Ishikawa (cell line): ENCODE measurements around the gene ZNF408.

Experiments used
- CEBPB ChIP-seq: IDR thresholded peaks from 2 replicates; pipeline ENCODE4 v1.6.1; 2012
- CREB1 ChIP-seq: IDR thresholded peaks from 2 replicates; pipeline ENCODE4 v1.6.1; 2012; ENCODE audit warnings: low read depth
- EGR1 ChIP-seq: IDR thresholded peaks from 2 replicates; pipeline ENCODE4 v1.6.1; 2012
- EP300 ChIP-seq: IDR thresholded peaks from 2 replicates; pipeline ENCODE4 v1.6.1; 2012; ENCODE audit warnings: borderline replicate concordance
- FOXM1 ChIP-seq: IDR thresholded peaks from 2 replicates; pipeline ENCODE4 v1.6.1; 2012; ENCODE audit warnings: low read depth, borderline replicate concordance
- NFIC ChIP-seq: IDR thresholded peaks from 2 replicates; pipeline ENCODE4 v1.6.1; 2012
- RAD21 ChIP-seq: IDR thresholded peaks from 2 replicates; pipeline ENCODE4 v1.6.1; 2012; ENCODE audit warnings: low read depth
- TAF1 ChIP-seq: IDR thresholded peaks from 2 replicates; pipeline ENCODE4 v1.6.1; 2012; ENCODE audit warnings: low read depth, mild to moderate bottlenecking
- TCF12 ChIP-seq: IDR thresholded peaks from 2 replicates; pipeline ENCODE4 v1.6.1; 2012; ENCODE audit warnings: low read depth
- TEAD4 ChIP-seq: IDR thresholded peaks from 2 replicates; pipeline ENCODE4 v1.6.1; 2012
- YY1 ChIP-seq: IDR thresholded peaks from 2 replicates; pipeline ENCODE4 v1.6.1; 2012; ENCODE audit warnings: low read depth
- ZBTB7A ChIP-seq: IDR thresholded peaks from 2 replicates; pipeline ENCODE4 v1.6.1; 2012; ENCODE audit warnings: low read depth
- TF ChIP-seq, protein P1 (sequence below): IDR thresholded peaks from 2 replicates; pipeline ENCODE4 v1.6.1; 2012
- TF ChIP-seq, protein P2 (sequence below): IDR thresholded peaks from 2 replicates; pipeline ENCODE4 v1.6.1; 2012; ENCODE audit warnings: low read depth, mild to moderate bottlenecking
- TF ChIP-seq, protein P3 (sequence below): IDR thresholded peaks from 2 replicates; pipeline ENCODE4 v1.6.1; 2012

The ZNF408 gene

DNA sequence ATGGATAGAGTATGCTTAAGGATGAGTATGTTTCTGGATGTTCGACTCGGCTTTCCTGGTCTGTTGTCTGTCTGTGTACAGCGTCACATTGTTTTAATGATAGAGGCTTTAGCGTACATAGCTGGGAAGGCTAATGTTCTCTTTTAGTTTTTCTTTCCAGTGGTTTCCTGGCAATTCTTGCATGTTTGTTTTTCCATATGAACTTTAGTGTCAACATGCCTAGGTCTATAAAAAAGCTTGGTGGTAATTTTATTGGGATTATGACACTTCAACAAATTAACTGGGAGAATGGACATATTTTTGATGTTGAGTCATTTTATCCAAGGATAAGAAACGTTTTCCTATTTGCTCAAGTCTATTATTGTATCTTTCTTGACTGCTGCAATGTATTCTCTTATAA, 35.8 kb downstream of the ZNF408 start:
- TF ChIP-seq ZBTB7A, result no peak
- TF ChIP-seq YY1, result no peak
- TF ChIP-seq CEBPB, result no peak
- no peak for TF ChIP-seq TAF1
- no peak for TF ChIP-seq TCF12
- TF ChIP-seq TEAD4, result no peak
- no peak for TF ChIP-seq EP300
- TF ChIP-seq, protein P1, sequence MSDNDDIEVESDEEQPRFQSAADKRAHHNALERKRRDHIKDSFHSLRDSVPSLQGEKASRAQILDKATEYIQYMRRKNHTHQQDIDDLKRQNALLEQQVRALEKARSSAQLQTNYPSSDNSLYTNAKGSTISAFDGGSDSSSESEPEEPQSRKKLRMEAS, result no peak
- TF ChIP-seq, protein P2, sequence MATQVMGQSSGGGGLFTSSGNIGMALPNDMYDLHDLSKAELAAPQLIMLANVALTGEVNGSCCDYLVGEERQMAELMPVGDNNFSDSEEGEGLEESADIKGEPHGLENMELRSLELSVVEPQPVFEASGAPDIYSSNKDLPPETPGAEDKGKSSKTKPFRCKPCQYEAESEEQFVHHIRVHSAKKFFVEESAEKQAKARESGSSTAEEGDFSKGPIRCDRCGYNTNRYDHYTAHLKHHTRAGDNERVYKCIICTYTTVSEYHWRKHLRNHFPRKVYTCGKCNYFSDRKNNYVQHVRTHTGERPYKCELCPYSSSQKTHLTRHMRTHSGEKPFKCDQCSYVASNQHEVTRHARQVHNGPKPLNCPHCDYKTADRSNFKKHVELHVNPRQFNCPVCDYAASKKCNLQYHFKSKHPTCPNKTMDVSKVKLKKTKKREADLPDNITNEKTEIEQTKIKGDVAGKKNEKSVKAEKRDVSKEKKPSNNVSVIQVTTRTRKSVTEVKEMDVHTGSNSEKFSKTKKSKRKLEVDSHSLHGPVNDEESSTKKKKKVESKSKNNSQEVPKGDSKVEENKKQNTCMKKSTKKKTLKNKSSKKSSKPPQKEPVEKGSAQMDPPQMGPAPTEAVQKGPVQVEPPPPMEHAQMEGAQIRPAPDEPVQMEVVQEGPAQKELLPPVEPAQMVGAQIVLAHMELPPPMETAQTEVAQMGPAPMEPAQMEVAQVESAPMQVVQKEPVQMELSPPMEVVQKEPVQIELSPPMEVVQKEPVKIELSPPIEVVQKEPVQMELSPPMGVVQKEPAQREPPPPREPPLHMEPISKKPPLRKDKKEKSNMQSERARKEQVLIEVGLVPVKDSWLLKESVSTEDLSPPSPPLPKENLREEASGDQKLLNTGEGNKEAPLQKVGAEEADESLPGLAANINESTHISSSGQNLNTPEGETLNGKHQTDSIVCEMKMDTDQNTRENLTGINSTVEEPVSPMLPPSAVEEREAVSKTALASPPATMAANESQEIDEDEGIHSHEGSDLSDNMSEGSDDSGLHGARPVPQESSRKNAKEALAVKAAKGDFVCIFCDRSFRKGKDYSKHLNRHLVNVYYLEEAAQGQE, result no peak
- TF ChIP-seq NFIC, result no peak

DNA sequence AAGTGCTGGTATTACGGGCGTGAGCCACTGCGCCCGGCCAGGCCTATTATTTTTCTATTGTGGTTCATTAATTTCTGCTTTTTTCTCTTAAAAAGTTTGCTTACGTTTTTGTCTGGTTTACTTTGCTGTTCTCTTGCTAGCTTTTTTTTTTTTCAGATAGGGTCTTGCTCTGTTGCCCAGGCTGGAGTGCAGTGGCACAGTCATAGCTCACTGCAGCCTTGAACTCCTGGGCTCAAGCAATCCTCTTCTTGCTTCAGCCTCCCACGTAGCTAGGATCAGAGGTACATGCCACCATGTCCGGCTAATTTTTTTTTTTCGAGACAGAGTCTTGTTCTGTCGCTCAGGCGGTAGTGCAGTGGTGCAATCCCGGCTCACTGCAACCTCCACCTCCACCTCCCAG, 36.9 kb downstream of the ZNF408 start:
- TF ChIP-seq EP300, result no peak
- no peak for TF ChIP-seq YY1
- TF ChIP-seq TAF1, result no peak
- no peak for TF ChIP-seq EGR1
- no peak for TF ChIP-seq TEAD4
- TF ChIP-seq FOXM1, result no peak
- no peak for TF ChIP-seq CREB1
- no peak for TF ChIP-seq NFIC
- TF ChIP-seq ZBTB7A, result no peak

DNA sequence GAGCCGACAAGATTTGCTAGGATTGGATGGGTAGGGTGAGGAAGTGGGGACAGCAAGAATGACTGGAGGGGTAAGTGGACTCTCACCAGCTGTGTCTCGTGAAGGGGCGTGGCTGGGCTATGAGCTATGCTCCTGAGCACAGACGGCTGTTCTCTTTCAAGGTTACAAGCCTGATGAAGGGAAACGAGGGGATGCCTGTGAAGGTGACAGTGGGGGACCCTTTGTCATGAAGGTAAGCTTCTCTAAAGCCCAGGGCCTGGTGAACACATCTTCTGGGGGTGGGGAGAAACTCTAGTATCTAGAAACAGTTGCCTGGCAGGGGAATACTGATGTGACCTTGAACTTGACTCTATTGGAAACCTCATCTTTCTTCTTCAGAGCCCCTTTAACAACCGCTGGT, 38.1 kb downstream of the ZNF408 start:
- TF ChIP-seq, protein P2, result no peak
- TF ChIP-seq CREB1 (no peak), ZBTB7A (no peak), TEAD4 (no peak), RAD21 (no peak), NFIC (no peak), EP300 (no peak), TCF12 (no peak), FOXM1 (no peak), CEBPB (no peak)
- TF ChIP-seq, protein P1, result no peak
- TF ChIP-seq, protein P3, sequence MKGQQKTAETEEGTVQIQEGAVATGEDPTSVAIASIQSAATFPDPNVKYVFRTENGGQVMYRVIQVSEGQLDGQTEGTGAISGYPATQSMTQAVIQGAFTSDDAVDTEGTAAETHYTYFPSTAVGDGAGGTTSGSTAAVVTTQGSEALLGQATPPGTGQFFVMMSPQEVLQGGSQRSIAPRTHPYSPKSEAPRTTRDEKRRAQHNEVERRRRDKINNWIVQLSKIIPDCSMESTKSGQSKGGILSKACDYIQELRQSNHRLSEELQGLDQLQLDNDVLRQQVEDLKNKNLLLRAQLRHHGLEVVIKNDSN, result no peak

DNA sequence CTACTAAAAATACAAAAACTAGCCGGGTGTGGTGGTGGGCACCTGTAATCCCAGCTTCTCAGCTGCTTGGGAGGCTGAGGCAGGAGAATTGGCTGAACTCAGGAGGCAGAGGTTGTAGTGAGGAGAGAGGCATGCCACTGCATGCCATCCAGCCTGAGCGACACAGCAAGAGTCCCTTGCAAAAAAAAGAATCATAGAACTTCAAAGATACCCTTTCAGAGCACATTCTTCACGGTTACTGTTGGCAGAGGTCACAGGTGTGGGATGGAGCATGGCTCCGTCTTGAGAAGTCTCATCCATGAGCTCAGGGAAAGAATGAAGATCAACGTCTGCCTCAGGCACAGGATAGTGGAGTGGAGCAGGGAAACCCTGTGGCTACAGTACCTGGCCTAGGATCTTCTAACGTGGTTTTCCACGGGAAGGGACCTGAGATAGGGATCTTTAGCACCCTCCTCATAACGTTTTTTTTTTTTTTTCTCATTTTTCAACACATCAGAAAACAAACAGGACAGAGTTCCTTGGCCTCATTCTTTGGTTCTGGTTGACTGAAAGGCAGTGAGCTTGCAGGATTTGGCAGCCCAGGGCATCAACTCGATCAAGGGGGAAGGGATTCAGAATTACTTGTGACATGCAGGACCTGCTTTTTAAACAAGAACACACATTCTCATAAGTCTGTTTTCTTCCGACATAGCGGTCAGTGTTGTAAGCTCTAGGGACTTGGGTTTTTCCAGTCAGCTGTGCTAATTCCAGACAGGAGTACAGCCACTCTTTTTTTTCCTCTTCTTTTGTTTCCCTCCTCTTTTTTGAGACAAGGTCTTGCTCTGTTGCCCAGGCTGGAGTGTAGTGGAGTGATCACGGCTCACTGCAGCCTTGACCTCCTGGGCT, 41.0 kb downstream of the ZNF408 start:
- TF ChIP-seq TEAD4 (no peak), CEBPB (no peak), CREB1 (no peak), FOXM1 (no peak), EGR1 (no peak), EP300 (no peak), TAF1 (no peak), TCF12 (no peak), NFIC (no peak), ZBTB7A (no peak)
- TF ChIP-seq, protein P2, result no peak
- TF ChIP-seq, protein P3, result no peak
- TF ChIP-seq, protein P1, result no peak
